Endometrial microvascular endothelial cells (primary cell): ENCODE measurements around the gene LRRC10B. TPM values are rescaled to one million over a fixed set of nuclear protein-coding genes. Genes with fewer than 3 reads are reported as not detected.

ENCODE experiments used
- in situ Hi-C: cut with HindIII; loops from 2 replicates; pipeline ENCODE4 v1.10.0; 2017; ENCODE audit warnings: low sequenced_read_pairs, low pct_unique_long_range_greater_than_20kb; ENCODE audit errors: inconsistent ontology term
- total RNA-seq: library from RNA; depleted of rRNA; stranded (reverse); fragments of >200 nt; gene quantifications from one replicate; pipeline ENCODE4 v1.2.3, GENCODE V29; 2015; ENCODE audit errors: inconsistent ontology term

LRRC10B gene
- total RNA-seq, 1 donor from 2014 or later: not detected

- in situ Hi-C loops: no loop called here
Measured at GRCh38 chr11:61485080-61485479, 23.5 kb upstream of the LRRC10B start.

GRCh38 chr11:61486011-61486620, 22.4 kb upstream of the LRRC10B start:
- in situ Hi-C loops: no loop called here

- in situ Hi-C loops: no loop called here
Measured at GRCh38 chr11:61486779-61487178, 21.8 kb upstream of the LRRC10B start.

- in situ Hi-C loops: no loop called here
Measured at GRCh38 chr11:61487342-61488025, 21.1 kb upstream of the LRRC10B start.

- in situ Hi-C loops: no loop called here
Measured at GRCh38 chr11:61488651-61489291, 19.8 kb upstream of the LRRC10B start.

GRCh38 chr11:61489833-61490721, 18.5 kb upstream of the LRRC10B start:
- in situ Hi-C loops: no loop called here

GRCh38 chr11:61491736-61492395, 16.7 kb upstream of the LRRC10B start:
- in situ Hi-C loops: no loop called here

- in situ Hi-C loops: no loop called here
Measured at GRCh38 chr11:61494381-61494961, 14.1 kb upstream of the LRRC10B start.

- in situ Hi-C loops: no loop called here
Measured at GRCh38 chr11:61495801-61496601, 12.5 kb upstream of the LRRC10B start.

GRCh38 chr11:61496602-61497400, 11.7 kb upstream of the LRRC10B start:
- in situ Hi-C loops: no loop called here

GRCh38 chr11:61497473-61497872, 11.1 kb upstream of the LRRC10B start:
- in situ Hi-C loops: no loop called here

- in situ Hi-C loops: no loop called here
Measured at GRCh38 chr11:61497876-61498275, 10.7 kb upstream of the LRRC10B start.

GRCh38 chr11:61498767-61499341, 9.7 kb upstream of the LRRC10B start:
- in situ Hi-C loops: no loop called here

- in situ Hi-C loops: no loop called here
Measured at GRCh38 chr11:61499816-61500491, 8.6 kb upstream of the LRRC10B start.

- in situ Hi-C loops: no loop called here
Measured at GRCh38 chr11:61502522-61502921, 6.0 kb upstream of the LRRC10B start.

GRCh38 chr11:61503135-61503770, 5.3 kb upstream of the LRRC10B start:
- in situ Hi-C loops: no loop called here
